HG02642 (cell line): Measurements from ENCODE around the gene ALDH3B1.

Experiments
- ATAC-seq: cut with Tn5 transposase; IDR thresholded peaks from one replicate; pipeline ENCODE4 v1.9.1; 2021; ENCODE audit warnings: mild to moderate bottlenecking; ENCODE audit not compliant: unreplicated experiment, poor library complexity

Gene ALDH3B1

DNA sequence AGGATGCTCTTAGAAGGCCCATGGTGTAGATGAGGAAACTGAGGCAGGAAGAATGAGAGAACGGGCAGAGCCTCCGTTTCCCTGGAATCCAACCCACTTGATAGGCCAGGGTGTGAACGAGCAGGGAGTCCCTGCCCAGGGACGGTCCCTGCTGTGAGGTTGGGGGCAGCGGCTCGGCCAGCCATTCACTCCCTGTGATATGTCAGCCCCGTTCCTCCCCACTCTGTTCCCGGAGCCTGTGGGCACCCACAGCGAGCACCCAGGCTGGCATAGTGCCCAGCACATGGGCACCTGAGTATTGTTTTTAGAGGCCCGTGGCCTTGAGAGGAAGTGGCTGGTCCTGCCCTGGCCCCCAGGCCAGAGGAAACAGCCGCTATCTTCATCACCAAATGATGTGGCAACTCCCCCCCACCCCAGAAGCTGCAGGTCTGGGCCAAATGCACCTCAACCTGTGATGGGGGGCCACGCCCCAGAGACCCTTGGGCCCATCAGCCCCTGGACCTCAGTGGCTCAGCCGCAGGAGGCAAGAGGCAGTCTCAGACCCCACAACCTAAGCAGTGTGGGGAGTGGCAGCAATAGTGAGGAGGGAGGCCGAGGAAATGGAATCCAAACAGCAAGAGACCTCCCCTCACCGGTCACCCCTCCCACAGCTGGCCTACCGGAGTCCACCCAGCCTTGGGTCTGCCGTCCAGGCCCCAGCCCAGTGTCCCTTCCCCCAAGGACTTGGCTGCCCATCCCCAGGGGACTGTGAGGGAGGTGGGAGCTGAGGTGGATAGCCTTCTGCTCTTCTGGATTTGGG, 2.1 kb downstream of the ALDH3B1 start:
- no peak for ATAC-seq

DNA sequence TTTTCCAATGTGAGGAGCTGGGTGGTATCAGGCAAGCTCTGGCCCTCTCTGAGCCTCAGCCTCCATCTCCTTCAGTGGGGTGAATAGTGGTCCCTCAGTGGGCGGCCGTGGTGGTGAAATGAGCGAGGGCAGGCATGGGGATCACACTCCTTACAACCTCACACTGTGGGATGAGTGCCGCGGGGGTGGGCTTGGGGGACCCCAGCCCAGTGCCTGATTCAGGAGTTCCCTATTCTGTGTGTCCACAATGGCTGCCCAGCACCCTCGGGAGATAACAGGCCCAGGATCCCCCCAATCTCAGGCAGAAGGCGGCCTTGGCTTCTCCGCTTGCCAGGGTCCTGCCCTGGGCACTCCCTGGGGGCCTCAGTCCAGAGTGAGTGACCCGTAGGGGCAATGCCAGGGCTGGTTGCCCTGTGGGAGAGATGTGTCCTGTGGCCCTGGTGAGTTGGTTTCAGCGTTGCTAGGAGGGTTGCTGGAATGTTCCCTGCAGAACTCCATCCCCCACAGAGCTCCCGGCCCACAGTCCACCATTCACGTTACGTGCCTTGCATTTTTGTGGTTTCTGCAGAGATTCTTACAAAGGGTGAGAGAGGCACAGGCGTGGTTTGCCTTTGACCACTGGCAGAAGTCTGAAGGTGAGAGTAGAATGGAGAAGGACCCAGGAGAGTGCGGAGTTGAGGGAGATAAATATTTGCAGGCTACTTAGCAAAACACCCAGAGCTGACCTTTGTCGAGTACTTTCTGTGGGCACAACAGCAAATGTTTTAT, 2.9 kb downstream of the ALDH3B1 start:
- no peak for ATAC-seq

DNA sequence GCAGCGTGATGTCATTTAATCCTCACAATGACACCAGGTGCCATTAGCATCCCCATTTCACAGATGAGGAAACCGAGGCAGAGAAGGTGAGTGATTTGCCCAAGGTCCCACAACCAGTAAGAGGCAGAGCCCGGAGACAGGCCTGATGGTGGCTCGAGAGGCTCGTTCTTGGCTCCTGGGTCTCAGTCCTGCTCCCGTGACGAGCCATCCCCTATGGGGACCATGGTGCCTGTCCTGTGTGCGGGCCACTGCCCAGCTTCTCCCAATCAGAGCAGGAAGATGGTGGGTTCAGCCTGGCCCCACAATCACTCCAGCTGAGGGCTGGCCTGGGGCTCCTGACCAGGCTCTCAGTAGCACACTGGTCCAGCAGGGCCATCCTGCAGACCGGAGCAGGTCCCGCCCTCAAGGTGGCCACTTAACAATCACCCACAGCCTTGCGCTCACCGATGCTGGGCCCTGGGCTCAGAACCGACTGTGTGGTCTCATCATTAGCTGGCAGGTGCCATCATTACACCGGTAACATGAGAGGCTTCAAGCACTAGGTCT, 3.6 kb downstream of the ALDH3B1 start:
- no peak for ATAC-seq

DNA sequence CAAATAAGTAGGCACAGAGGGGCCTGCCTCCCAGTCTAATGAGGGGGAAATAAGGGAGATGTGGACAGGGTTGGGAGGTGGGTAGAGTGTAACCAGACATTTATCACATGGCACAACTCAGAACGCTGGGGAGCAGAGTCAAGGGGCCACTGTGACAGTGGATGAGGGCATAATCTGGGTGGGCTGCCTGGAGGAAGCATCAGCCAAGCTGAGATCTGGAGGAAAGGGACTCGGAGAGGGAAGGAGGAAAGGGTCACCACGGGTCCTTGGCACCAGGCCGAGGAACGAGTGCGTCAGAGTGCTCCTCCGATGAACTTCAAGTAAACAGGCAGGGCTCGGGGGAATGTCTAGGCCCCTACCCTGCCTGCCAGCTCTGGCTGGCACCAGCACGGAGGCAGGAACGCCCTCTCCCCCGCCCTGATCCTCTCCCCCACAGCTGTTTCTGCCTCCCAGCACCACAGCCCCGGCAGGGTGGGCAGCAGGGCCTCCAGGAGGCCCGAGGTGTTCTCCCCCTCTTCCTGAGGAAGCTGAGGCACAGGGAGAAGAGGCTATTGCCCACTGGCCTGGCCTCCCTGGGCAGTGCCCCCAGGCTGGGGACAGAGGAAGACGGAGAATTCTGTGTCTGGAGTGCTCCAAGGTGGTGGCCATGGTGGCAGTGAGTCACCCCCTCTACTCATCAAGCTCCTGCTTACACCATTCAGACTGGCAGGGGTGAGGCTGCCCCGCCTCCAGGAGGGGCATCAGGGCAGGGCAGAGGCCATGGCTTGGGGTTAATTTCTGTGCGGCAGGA, 4.2 kb downstream of the ALDH3B1 start:
- ATAC-seq, result no peak

DNA sequence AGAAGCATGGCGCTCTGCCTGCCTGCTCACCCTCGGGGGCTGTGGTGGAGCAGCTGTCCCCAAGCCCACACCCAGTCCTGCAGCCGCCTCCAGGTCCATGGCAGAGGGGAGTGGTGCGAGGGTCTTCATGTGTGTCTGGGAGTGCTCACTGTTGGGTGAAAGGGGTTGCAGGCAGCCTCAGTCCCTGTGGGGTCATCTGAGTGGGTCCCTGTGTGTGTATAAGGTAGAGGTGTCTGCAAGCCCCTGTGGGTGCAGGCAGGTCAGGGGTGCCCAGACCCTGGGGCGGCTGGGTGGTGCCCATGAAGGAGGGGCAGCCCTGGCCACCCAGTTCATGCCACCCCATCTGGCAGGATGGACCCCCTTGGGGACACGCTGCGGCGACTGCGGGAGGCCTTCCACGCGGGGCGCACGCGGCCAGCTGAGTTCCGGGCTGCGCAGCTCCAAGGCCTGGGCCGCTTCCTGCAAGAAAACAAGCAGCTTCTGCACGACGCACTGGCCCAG, 4.9 kb downstream of the ALDH3B1 start:
- no peak for ATAC-seq

DNA sequence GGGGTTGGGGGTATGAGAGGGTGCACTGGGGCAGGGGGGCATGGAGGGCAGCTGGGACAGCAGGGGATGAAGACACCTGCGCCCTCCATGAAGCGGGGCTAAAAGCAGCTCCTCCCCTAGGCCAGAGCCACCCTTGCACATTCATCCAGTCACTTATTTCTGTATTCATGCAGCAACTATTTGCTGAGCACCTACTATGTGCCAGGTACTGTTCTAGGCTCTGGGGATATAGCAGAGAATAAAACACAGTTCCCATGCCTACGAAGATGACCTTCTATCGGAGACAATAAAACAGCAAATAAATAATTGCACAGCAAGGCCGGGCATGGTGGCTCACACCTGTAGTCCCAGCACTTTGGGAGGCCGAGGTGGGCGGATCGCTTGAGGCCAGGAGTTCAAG, 5.3 kb downstream of the ALDH3B1 start:
- no peak for ATAC-seq

DNA sequence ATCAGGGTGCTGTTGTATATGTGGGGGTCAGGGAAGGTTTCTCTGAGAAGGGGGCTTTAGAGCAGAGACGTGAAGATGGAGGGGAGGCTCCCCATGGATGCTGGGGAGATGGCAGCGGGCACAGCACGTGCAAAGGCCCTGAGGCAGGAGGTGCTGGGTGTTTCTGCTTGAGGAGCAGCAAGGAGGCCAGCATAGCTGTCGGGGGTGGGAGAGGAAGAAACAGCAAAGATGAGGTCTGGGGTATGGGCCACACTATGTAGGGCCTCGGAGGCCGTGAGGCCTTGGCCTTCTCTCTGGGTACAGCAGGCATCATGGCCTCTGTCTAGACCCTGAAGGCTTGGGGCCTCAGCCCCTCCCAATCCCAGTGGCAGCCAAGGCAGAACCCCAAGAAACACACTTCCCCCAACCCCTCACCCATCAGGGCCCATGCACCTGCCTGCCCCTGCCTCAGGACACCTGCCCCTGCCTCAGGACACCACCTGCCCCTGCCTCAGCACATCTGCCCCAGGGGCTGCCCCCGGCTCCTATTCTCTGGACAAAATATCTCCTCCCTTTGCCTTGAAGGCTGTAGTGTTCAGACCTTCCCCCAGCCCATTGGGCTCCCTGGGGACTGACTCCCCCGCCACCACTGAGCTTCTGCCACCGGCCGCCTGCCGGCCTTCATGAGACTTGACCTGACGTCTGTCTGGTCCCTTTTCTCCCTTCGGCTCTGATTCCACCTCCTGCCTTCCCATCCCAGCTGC, 6.2 kb downstream of the ALDH3B1 start:
- ATAC-seq, result no peak

DNA sequence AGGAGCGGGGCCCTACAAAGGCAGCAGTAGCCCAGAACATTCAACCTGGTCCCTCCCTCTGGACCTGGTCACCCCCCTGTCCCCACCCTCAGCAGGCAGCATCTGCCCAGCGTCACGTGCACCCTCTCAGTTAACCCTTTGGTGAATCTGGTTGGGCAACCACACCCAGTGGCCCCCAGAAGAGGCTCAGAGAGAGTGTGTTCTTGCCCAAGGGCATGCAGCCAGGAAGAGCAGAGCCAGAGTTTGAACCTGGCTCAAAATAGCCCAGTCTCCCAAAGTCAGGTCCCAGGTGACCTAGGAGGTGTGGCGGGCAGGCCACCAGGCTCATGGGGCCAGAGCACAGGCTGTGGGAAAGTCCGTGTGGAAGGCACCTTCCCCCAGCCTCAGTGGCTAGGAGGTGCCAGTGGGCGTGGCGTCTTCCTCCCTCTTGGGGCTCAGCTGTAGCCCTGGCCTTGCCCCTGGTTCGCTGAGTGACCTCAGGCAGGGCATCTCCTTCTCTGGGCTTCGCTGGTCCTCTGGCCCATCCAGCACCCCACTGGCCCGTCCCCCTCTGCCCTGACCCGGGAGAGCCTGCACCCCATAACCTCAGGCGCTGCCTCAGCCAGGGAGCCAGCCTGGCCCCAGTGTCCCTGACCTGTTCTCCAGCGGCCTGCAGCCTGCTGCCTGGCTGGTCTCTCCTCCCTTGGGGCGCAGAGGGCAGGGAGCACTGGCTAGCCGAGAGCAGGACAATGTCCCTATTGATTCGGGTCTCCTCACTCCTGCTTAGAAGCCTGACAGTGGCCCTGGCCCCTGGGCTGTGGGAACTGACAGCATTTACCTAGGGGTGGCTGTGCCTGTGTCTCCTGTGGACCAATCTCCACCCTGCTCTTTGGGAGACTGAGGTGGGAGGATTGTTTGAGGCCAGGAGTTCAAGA, 7.0 kb downstream of the ALDH3B1 start:
- ATAC-seq, result no peak

DNA sequence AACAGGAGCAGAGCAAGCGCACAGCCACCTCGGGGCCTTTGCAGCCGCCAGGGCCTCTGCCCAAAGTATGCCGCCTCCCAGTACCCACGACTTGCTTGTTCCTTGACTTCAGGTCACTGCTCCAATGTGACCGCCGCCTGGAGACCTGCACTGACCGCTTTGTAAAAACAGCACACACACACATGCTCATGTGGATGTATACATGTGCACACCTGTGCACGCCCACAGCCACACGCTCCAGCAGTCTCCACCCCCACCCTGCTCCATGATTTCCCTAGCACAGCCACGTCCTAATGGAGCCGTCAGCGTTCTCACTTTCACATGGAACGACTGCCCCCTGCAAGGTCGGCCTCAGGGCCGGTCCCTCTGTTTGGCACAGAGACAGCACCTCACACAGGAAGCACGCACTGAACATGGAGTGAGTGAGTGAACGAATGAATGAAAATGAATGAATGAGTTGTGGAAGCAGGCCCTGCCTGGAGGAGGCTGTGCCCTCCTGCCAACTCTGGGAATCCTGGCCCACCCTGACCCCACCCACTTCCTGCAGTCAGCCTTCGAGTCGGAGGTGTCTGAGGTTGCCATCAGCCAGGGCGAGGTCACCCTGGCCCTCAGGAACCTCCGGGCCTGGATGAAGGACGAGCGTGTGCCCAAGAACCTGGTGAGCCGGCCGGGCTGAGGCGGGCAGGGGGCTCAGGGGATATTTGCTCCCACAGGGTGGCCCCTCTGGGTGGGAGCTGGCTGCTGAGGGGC, 8.0 kb downstream of the ALDH3B1 start:
- ATAC-seq, result no peak

DNA sequence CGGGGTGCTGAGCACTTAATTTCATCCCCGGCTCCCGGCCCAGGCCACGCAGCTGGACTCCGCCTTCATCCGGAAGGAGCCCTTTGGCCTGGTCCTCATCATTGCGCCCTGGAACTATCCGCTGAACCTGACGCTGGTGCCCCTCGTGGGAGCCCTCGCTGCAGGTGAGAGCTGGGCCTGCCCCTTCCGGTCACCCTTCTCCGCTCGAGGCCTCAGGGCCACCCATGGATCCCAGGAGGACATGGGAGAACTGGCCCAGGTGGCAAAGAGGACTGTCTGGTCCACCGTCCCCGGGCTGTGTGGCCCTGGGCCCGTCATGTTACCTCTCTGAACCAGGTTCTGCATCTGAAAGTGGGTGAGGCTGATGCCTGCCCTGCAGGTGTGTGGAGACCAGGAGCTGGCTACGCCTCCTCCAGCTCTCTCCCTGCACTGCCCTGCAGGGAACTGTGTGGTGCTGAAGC, 8.6 kb downstream of the ALDH3B1 start:
- ATAC-seq, result no peak

DNA sequence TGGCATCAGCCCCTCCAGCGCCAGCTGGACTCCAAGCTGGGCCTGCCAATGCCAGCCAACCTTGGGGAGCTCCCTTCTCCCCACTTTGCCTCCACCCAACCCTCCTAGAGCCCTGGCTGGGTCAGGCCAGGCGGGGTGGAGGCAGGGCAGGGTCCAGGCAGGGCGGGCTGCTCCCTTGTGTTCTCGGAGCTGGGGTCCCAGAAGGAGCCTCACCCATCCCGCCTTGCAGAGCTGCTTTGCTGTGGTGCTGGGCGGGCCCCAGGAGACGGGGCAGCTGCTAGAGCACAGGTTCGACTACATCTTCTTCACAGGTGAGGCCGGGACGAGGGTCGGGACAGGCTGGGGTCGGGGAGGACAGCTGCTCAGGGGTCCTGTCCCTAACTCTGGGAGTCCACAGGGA, 9.4 kb downstream of the ALDH3B1 start:
- no peak for ATAC-seq

DNA sequence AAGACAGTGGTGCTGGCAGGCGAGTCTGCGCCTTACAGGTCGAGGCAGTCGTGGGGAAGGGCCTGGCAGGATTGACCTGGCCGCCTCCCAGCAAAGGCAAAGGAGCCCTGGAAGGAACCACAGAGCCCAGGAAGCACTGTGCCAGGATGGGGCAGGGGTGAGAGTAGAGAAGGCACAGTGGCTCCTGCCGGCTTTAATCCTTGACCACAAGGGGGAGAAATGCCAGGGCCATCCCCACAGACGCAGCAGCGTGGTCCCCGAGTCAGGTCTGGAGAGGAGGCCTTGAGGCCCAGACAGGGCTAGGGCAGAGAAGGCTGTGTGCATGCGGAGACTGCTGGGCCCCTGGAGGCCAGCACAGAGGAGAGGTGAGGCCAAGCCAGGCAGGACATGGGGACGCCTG, 10.4 kb downstream of the ALDH3B1 start:
- ATAC-seq, result no peak

DNA sequence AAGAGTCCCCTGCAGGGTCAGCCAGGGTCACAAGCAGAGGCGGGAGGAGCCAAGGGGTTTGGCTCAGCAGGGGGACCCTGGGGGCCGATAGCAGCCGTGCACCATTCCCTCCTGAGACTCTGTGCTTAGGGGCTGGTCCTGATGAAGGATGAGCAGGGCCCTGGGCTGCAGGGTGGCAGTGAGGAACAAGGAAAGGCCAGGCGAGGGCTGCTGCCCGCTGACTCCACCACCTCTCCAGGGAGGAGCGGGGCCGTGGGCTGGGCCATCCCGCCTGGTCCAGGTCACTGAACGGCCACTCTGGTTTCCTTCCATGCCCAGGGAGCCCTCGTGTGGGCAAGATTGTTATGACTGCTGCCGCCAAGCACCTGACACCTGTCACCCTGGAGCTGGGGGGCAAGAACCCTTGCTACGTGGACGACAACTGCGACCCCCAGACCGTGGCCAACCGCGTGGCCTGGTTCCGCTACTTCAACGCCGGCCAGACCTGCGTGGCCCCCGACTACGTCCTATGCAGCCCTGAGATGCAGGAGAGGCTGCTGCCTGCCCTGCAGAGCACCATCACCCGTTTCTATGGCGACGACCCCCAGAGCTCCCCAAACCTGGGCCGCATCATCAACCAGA, 11.2 kb downstream of the ALDH3B1 start:
- no peak for ATAC-seq

DNA sequence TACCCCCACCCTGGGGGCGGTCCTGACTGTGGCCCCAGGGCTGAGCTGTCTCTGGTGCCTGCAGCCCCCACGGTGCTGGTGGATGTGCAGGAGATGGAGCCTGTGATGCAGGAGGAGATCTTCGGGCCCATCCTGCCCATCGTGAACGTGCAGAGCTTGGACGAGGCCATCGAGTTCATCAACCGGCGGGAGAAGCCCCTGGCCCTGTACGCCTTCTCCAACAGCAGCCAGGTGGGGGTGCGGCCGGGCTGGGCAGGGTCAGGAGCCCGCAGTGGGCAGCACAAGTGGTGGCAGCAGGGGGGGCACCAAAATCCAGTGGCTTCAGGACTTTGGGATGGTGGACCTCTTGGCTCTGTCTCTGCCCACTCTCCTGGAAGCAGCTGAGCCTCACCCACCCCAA, 12.4 kb downstream of the ALDH3B1 start:
- no peak for ATAC-seq

DNA sequence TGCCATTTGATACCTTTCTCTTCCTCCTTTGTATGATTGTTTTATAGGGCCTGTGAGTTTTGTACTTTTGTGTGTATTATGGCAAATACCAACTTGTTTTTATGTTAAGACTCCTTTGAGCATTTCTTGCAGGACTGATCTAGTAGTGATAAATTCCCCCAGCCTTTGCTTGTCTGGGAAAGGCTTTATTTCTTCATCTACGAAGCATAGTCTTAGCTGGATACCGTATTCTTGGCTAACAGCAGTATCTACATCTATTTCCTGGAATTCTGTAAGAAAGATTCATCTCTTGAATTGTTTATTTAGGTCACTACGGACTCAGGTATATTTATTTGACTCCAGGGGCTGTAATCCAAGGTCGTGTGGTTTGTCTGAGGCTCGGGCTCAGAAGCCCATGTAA, 14.4 kb downstream of the ALDH3B1 start:
- ATAC-seq, result no peak

DNA sequence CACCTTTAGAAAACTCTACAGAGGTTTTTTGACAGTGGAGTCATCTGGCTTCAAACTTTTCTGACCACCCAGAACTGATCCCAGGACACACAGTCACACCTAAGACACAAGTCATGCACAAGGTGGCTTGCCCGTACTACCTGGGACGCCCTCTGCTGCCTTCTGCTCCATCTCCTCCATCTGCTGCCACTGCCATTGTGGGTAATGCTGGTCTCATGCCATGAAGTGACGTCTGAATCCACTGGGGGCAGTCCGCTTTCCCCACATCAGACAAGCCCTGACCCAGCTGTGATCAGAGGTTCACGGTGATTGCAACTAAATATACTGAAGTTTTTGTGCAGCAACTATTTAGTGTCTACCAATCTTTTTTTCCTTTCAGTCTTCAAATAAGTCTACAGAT, 14.9 kb downstream of the ALDH3B1 start:
- ATAC-seq, result no peak

DNA sequence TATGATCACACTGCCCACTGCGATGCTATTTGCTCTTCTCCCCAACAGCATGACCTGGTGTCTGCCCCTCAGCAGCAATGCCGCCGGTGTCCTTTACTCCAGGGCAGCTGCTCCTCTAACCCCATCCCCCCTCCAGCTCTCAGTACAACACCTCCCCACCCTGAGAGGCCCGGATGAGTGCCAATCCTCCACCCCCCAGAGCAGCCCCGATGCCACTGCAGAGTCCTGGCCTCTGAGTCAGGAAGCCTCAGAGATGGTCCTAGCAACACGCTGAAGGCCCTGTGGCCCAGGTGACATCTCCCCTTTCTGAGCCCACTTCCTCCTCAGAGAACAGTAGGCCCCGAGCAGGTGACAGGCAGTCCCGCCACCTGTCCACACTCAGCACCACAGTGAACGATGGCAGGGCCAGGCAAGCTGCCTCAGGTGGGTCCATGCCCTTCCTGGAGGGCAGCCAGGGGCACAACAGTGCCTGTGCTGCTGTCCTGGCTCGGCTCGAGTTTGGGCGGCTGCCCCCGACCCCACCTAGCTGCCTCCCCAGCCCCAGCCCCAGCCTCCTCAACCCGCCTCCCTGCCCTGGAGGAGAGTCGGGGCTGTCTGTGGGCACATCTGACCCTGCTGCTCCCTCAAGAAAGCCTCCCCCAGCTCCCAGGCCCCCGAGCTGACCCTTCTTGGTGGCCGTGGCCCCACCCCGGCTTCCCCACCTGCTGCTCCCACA, 16.4 kb downstream of the ALDH3B1 start:
- ATAC-seq, result no peak
